T-cell (primary cell): ENCODE data around the gene MIER2. TPM values are rescaled to one million over a fixed set of nuclear protein-coding genes. Genes with fewer than 3 reads are reported as not detected.

ENCODE experiments used
- ATAC-seq, 4 experiments: fragments of 200-7000 bp in 3 of 4; fragments of 150-1000 bp in 1 of 4; cut with Tn5 transposase; replicated peaks in 1 of 4; 1 replicate in 3 of 4; 2 replicates in 1 of 4; pipeline ENCODE4 v1.10.0; 2021; ENCODE audit warnings: moderate library complexity in 3 of 4, mild to moderate bottlenecking in 2 of 4, moderate number of reproducible peaks in 1 of 4
- CTCF ChIA-PET, 2 donors: fragments of 300-600 bp; sonication (Branson Sonifier 250); formaldehyde crosslinking; loops; one replicate each; lab custom pipeline; 2022; ENCODE audit warnings: antibody characterized with exemption in 2 of 2; lab: Charles Lee
- POLR2A ChIA-PET, 2 donors: fragments of 300-600 bp; sonication (Branson Sonifier 250); formaldehyde crosslinking; loops; one replicate each; lab custom pipeline; 2022; ENCODE audit warnings: antibody characterized with exemption in 2 of 2; lab: Charles Lee
- DNase-seq, 35 experiments: peaks; one replicate each; pipeline versions ENCODE4 v3.0.0 to v3.0.0-alpha.2; 2013 to 2023
- H3K27ac ChIP-seq: one replicate; pipeline ENCODE4 v1.5.1; 2013; ENCODE audit warnings: low read length
- H3K27me3 ChIP-seq, 2 experiments: replicated peaks in 1 of 2; 1 replicate in 1 of 2; 2 replicates in 1 of 2; pipeline versions ENCODE4 v1.6.1 to v1.7.0; 2013; ENCODE audit warnings: low read length in 1 of 2, mixed read lengths in 1 of 2; ENCODE audit not compliant: control insufficient read depth in 2 of 2, insufficient read depth in 2 of 2; ENCODE audit errors: extremely low read depth in 1 of 2
- H3K36me3 ChIP-seq, 2 donors: 1 replicate in 1 of 2; 2 replicates in 1 of 2; pipeline versions ENCODE4 v1.6.1 to v1.7.0; 2013; ENCODE audit warnings: low read length in 1 of 2; ENCODE audit not compliant: control insufficient read depth in 2 of 2, insufficient read depth in 1 of 2; ENCODE audit errors: extremely low read depth in 1 of 2
- H3K4me1 ChIP-seq, 2 experiments: 1 replicate in 1 of 2; 2 replicates in 1 of 2; pipeline versions ENCODE4 v1.6.1 to v1.7.0; 2013; ENCODE audit warnings: low read length in 2 of 2, mixed read lengths in 1 of 2; ENCODE audit not compliant: insufficient read depth in 2 of 2, control insufficient read depth in 1 of 2; ENCODE audit errors: extremely low read depth in 1 of 2
- H3K4me3 ChIP-seq, 2 donors: 1 replicate in 1 of 2; 2 replicates in 1 of 2; pipeline versions ENCODE4 v1.5.1 to v1.7.0; 2013; ENCODE audit warnings: mild to moderate bottlenecking in 2 of 2, low read length in 1 of 2, moderate library complexity in 1 of 2; ENCODE audit not compliant: control insufficient read depth in 1 of 2; ENCODE audit errors: extremely low read depth in 1 of 2
- H3K9me3 ChIP-seq: 2 replicates; pipeline ENCODE4 v1.7.0; 2013
- H3K27ac Mint-ChIP-seq, 2 donors: one replicate each; pipeline ENCODE4 v1.8.0; 2020 to 2021; ENCODE audit warnings: mild to moderate bottlenecking in 2 of 2, mixed read lengths in 2 of 2
- H3K27me3 Mint-ChIP-seq, 2 donors: one replicate each; pipeline ENCODE4 v1.8.0; 2021 to 2022; ENCODE audit warnings: mixed read lengths in 2 of 2
- H3K36me3 Mint-ChIP-seq: one replicate; pipeline ENCODE4 v1.8.0; 2021; ENCODE audit warnings: mixed read lengths
- H3K4me1 Mint-ChIP-seq, 3 donors: one replicate each; pipeline ENCODE4 v1.8.0; 2020 to 2022; ENCODE audit warnings: mixed read lengths in 3 of 3, mild to moderate bottlenecking in 1 of 3
- H3K4me3 Mint-ChIP-seq, 3 donors: one replicate each; pipeline ENCODE4 v1.8.0; 2020 to 2022; ENCODE audit warnings: mild to moderate bottlenecking in 3 of 3, mixed read lengths in 3 of 3, moderate library complexity in 3 of 3
- H3K9me3 Mint-ChIP-seq, 3 donors: one replicate each; pipeline ENCODE4 v1.8.0; 2020 to 2022; ENCODE audit warnings: mixed read lengths in 3 of 3
- WGBS: methylation state at CpG from one replicate; pipeline ENCODE4 v1.1.5; 2013; ENCODE audit warnings: missing lambda C conversion rate; ENCODE audit not compliant: insufficient coverage; 5-methylcytosine and 5-hydroxymethylcytosine counted together
- total RNA-seq, 35 experiments: library from RNA in 6 of 35; stranded (reverse) in 6 of 35; fragments of 120-200 nt in 1 of 35; gene quantifications; one replicate each; pipeline versions ENCODE4 v1.2.1 to v1.2.4 and lab custom pipeline; 2013 to 2026

MIER2 gene
- total RNA-seq, 5 donors from 2014 or later (not counting 1 experiment from before 2014, with no cell fraction given): 13.1 to 23.2 (median 18.0) TPM

DNA sequence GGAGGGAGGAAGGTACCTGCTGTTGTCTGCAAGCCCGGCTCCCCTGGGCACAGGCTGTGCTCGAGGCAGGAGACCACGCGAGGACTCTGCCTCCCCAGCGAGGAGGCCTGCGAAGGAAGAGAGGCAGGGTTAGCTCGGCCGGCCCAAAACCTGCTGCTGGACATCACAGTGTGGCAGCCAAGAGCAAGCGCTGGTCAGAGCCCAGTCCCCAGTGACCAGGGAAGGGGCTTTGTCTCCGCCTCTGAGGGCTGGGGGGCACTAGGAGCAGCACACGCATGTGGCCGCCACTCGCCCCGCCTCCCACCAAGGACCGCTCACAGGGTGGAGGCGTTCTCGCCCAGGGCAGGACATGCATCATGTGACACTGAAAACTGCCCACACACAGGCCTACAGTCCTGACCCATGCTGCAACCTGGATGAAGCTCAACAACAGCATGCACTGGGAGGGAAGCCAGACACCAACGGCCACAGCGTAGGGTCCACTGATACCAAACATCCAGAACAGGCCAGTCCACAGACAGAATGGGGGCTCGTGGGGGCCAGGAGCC, 8.5 kb downstream of the MIER2 start:
- H3K36me3 ChIP-seq: peaks cover 11 to 16% of the 10 kb centered on the region in 2 donors
- H3K27me3 ChIP-seq: no peaks in the 10 kb centered on the region
- ChIA-PET CTCF (no interaction called here), POLR2A (no interaction called here)
- ATAC-seq (no peak), DNase-seq (no peak)
- Mint-ChIP-seq H3K27me3 (no peaks in the 10 kb centered on the region), H3K27ac (no peak overlapping the region), H3K4me3 (no peak overlapping the region), H3K9me3 (no peaks in the 10 kb centered on the region), H3K4me1 (peaks cover 34 to 38% (median 34%) of the 10 kb centered on the region in 3 donors), H3K36me3 (peaks cover 29% of the 10 kb centered on the region)
- peaks cover 0 to 5% of the 10 kb centered on the region in 2 experiments for H3K4me1 ChIP-seq
- WGBS: 94% methylated on average over 16 of the region's 20 CpGs
- no peak overlapping the region for H3K4me3 ChIP-seq
- H3K9me3 ChIP-seq: no peaks in the 10 kb centered on the region
- H3K27ac ChIP-seq: no peak overlapping the region

GRCh38 chr19:335486-336066, 9.0 kb downstream of the MIER2 start:
- Histone ChIP-seq H3K27me3 (no peaks in the 10 kb centered on the region), H3K27ac (no peak overlapping the region), H3K9me3 (no peaks in the 10 kb centered on the region), H3K4me3 (no peak overlapping the region), H3K36me3 (peaks cover 11 to 20% of the 10 kb centered on the region in 2 donors), H3K4me1 (no peaks in the 10 kb centered on the region)
- H3K4me3 Mint-ChIP-seq: no peak overlapping the region
- peaks cover 32% of the 10 kb centered on the region for H3K36me3 Mint-ChIP-seq
- ATAC-seq (no peak), DNase-seq (no peak)
- WGBS: 91% methylated on average over 17 of the region's 21 CpGs
- H3K4me1 Mint-ChIP-seq: peaks cover 29 to 32% (median 29%) of the 10 kb centered on the region in 3 donors
- CTCF ChIA-PET: interaction anchor here in 1 of 2 donors (0.5 kb wide), 1 partner anchor 37 kb away, joined by 5 read pairs; no protein-coding TSS in a partner anchor
- no peaks in the 10 kb centered on the region for H3K27me3 Mint-ChIP-seq
- POLR2A ChIA-PET: no interaction called here
- H3K9me3 Mint-ChIP-seq: peaks cover 0 to 3% (median 0%) of the 10 kb centered on the region in 3 donors
- no peak overlapping the region for H3K27ac Mint-ChIP-seq

- CTCF ChIA-PET: interaction anchor here in 1 of 2 donors (0.5 kb wide), 1 partner anchor 37 kb away, joined by 5 read pairs; no protein-coding TSS in a partner anchor
Observed at GRCh38 chr19:335072-335471, 9.5 kb downstream of the MIER2 start.

GRCh38 chr19:334296-335071, 10.1 kb downstream of the MIER2 start:
- WGBS: 100% methylated on average over 15 of the region's 19 CpGs

More at GRCh38 chr19:335072-335471, 9.5 kb downstream of the MIER2 start:
- POLR2A ChIA-PET: no interaction called here
- Histone ChIP-seq H3K4me3 (no peak overlapping the region), H3K27me3 (no peaks in the 10 kb centered on the region), H3K27ac (no peak overlapping the region), H3K9me3 (no peaks in the 10 kb centered on the region), H3K4me1 (no peaks in the 10 kb centered on the region), H3K36me3 (peaks cover 11 to 25% of the 10 kb centered on the region in 2 donors)
- DNase-seq: no peak
- Mint-ChIP-seq H3K36me3 (peaks cover 31% of the 10 kb centered on the region), H3K9me3 (peaks cover 0 to 4% (median 0%) of the 10 kb centered on the region in 3 donors), H3K27ac (no peak overlapping the region), H3K4me3 (no peak overlapping the region), H3K4me1 (peaks cover 24 to 27% (median 24%) of the 10 kb centered on the region in 3 donors), H3K27me3 (no peaks in the 10 kb centered on the region)
- ATAC-seq: no peak
- WGBS: 95% methylated on average over 9 of the region's 9 CpGs

DNA sequence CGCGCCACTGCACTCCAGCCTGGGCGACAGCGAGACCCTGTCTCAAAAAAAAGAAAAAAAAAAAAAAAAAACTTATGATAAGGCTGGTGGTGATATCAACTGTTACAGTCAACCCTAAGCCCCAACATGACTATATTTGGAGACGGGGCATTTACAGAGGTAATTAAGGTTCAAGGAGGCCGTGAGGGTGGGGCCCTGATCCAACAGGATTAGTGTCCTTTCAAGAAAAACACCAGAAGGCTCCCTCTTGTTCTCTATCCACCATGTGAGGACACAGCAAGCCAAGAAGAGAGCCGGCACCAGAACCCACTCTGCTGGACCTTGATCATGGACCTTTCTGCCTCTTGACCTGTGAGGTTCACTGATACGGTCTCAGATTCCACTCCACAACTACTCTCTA, 14.1 kb downstream of the MIER2 start:
- WGBS: 100% methylated on average over 2 of the region's 8 CpGs
- Histone ChIP-seq H3K4me3 (no peak overlapping the region), H3K27me3 (no peaks in the 10 kb centered on the region), H3K9me3 (no peaks in the 10 kb centered on the region), H3K27ac (no peak overlapping the region), H3K36me3 (peaks cover 34 to 68% of the 10 kb centered on the region in 2 donors), H3K4me1 (no peaks in the 10 kb centered on the region)
- ChIA-PET POLR2A (no interaction called here), CTCF (no interaction called here)
- H3K27ac Mint-ChIP-seq: no peak overlapping the region
- no peaks in the 10 kb centered on the region for H3K4me1 Mint-ChIP-seq
- no peak overlapping the region for H3K4me3 Mint-ChIP-seq
- no peak for ATAC-seq
- H3K36me3 Mint-ChIP-seq: peaks cover 54% of the 10 kb centered on the region
- no peak for DNase-seq
- H3K27me3 Mint-ChIP-seq: no peaks in the 10 kb centered on the region
- peaks cover 0 to 14% (median 4%) of the 10 kb centered on the region in 3 donors for H3K9me3 Mint-ChIP-seq

More at GRCh38 chr19:334296-335071, 10.1 kb downstream of the MIER2 start:
- Histone ChIP-seq H3K4me3 (no peak overlapping the region), H3K9me3 (no peaks in the 10 kb centered on the region), H3K4me1 (no peaks in the 10 kb centered on the region), H3K27ac (no peak overlapping the region), H3K27me3 (no peaks in the 10 kb centered on the region), H3K36me3 (peaks cover 16 to 31% of the 10 kb centered on the region in 2 donors)
- Mint-ChIP-seq H3K4me1 (peaks cover 18 to 21% (median 18%) of the 10 kb centered on the region in 3 donors), H3K27me3 (no peaks in the 10 kb centered on the region), H3K9me3 (peaks cover 0 to 4% (median 0%) of the 10 kb centered on the region in 3 donors), H3K27ac (no peak overlapping the region), H3K4me3 (no peak overlapping the region), H3K36me3 (peaks cover 30% of the 10 kb centered on the region)
- ATAC-seq: no peak
- ChIA-PET CTCF (no interaction called here), POLR2A (no interaction called here)
- no peak for DNase-seq

- Mint-ChIP-seq H3K27ac (no peak overlapping the region), H3K27me3 (no peaks in the 10 kb centered on the region), H3K9me3 (peaks cover 0 to 14% (median 4%) of the 10 kb centered on the region in 3 donors), H3K4me3 (no peak overlapping the region), H3K36me3 (peaks cover 53% of the 10 kb centered on the region), H3K4me1 (no peaks in the 10 kb centered on the region)
- POLR2A ChIA-PET: no interaction called here
- Histone ChIP-seq H3K4me3 (no peak overlapping the region), H3K36me3 (peaks cover 28 to 73% of the 10 kb centered on the region in 2 donors), H3K9me3 (no peaks in the 10 kb centered on the region), H3K27me3 (no peaks in the 10 kb centered on the region), H3K4me1 (no peaks in the 10 kb centered on the region), H3K27ac (no peak overlapping the region)
- CTCF ChIA-PET: no interaction called here
- DNase-seq (no peak), ATAC-seq (no peak)
- 99% methylated on average over 5 of the region's 7 CpGs for WGBS
Observed at GRCh38 chr19:329876-330275, 14.7 kb downstream of the MIER2 start.
